ENCODE measurements around the gene CES1.
"Not testable (repeated sequence)": the region's sequence is repeated elsewhere in the genome, so short reads cannot be mapped to it uniquely, and the experiment has no call there.

DNA sequence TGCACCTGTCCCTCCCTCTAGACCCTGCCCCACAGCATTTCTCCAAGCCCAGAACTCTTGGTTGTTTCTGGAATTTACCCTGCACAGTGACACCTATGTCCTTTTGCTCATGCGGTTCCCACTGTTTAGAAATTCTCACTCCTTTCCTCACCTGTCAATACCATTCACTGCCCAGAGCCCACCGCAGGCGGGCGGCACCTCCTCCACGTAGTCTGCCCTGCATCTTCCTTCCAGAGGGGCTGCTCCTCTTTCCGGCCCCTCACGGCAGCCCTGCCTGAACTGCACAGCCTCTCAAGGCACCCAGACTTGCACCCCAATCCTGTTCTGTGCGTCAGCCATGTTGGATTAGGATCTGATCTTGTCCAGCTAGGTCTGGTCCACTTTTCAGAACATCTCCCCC is 51.4 kb downstream of the CES1 start:
- TF ChIP-seq POLR2AphosphoS5 (IDR thresholded peaks at IDR 0.05; ENCODE audit: low read depth, low read length); EZH2 (IDR thresholded peaks at IDR 0.05; ENCODE audit: low read depth, low read length, severe bottlenecking): not testable (repeated sequence)
- TF ChIP-seq, protein P1, sequence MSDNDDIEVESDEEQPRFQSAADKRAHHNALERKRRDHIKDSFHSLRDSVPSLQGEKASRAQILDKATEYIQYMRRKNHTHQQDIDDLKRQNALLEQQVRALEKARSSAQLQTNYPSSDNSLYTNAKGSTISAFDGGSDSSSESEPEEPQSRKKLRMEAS (IDR thresholded peaks at IDR 0.05) = not testable (repeated sequence)

All from H1 (cell line).